ENCODE measurements around the gene LIPF.

- TF ChIP-seq CTCF (tag by site-specific recombination; IDR thresholded peaks at IDR 0.05) (no peak), ZNF658 (tag by site-specific recombination; IDR thresholded peaks at IDR 0.05) (no peak)
Observed at GRCh38 chr10:88642963-88643362, 21.3 kb upstream of the LIPF start.
